Left ventricle myocardium superior (tissue), 1 donor: ENCODE data around the gene UFSP2. TPM values are rescaled to one million over a fixed set of nuclear protein-coding genes. Genes with fewer than 3 reads are reported as not detected.

Experiments
- ATAC-seq: fragments of 200-7000 bp; cut with Tn5 transposase; one replicate; pipeline ENCODE4 v1.9.1; 2020; ENCODE audit warnings: mild to moderate bottlenecking, moderate library complexity
- DNase-seq: peaks from one replicate; pipeline ENCODE4 v3.0.0-alpha.2; 2020
- intact Hi-C: fragments of 100-400 bp; cut with micrococcal nuclease; formaldehyde crosslinking; loops from one replicate; pipeline ENCODE4 v1.11.0; 2022
- long read RNA-seq: library from polyadenylated mRNA; unstranded; transcript quantifications from one replicate; pipeline ENCODE4 v2.0.0, GENCODE V29; 2021
- total RNA-seq: library from RNA; stranded (reverse); fragmentation: NEBNext Ultra II Directional; extraction: Animal tissue kit (Norgen Biotek cat#: 25700); gene quantifications from one replicate; pipeline ENCODE4 v1.2.1, GENCODE V29; 2021
- donor health status: DM: no; HTN: yes; CAD: no; lungs with severe emphysema.

Gene UFSP2, protein sequence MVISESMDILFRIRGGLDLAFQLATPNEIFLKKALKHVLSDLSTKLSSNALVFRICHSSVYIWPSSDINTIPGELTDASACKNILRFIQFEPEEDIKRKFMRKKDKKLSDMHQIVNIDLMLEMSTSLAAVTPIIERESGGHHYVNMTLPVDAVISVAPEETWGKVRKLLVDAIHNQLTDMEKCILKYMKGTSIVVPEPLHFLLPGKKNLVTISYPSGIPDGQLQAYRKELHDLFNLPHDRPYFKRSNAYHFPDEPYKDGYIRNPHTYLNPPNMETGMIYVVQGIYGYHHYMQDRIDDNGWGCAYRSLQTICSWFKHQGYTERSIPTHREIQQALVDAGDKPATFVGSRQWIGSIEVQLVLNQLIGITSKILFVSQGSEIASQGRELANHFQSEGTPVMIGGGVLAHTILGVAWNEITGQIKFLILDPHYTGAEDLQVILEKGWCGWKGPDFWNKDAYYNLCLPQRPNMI
- 48.5 TPM for total RNA-seq
- long read RNA-seq, transcript UFSP2-201 (12 exons, 1,630 nt), result major isoform, 68 of 82 reads
- long read RNA-seq, partial matches to known transcripts, result 4 of 82 reads
- long read RNA-seq, other reads (novel, unspliced or antisense), result 7 of 82 reads

- peak; percentile 97 for ATAC-seq
- intact Hi-C loops, result no loop called here
- peak; percentile 94 for DNase-seq
These were observed at the start of gene UFSP2 for GRCh38 chr4:185425647-185426352. Gene UFSP2 (minus strand): TSS chr4:185425964. CDS start chr4:185425868, 96 bp downstream.

DNA sequence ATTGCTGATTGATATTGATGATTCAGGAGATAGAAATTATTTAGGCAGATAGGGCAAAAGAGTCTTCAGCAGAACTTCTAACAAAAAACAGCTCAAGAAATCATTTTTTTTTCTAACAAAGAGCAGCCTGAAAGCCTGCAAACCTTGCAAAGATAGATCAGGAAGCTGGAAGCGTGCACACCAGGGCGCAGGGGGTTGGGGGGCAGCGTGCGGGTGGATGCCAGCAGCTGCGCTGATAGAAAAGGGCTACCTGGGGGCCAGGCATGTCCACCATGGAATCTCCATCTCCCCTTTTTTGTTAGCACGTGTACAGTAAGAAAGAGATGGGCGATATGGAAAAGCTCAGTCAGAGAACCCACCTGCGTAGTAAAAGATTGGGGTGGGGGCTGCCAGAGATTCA, 47.5 kb upstream of the UFSP2 start:
- ATAC-seq, result no peak
- DNase-seq, result no peak
- intact Hi-C loops, result loop anchor here (5.0 kb wide), 1 partner anchor 124 kb away; no protein-coding TSS in a partner anchor

- intact Hi-C loops, result loop anchor here (5.0 kb wide), 1 partner anchor 125 kb away; no protein-coding TSS in a partner anchor
- DNase-seq (no peak), ATAC-seq (no peak)
These were observed 46.4 kb upstream of the UFSP2 start for GRCh38 chr4:185472103-185472542.

DNA sequence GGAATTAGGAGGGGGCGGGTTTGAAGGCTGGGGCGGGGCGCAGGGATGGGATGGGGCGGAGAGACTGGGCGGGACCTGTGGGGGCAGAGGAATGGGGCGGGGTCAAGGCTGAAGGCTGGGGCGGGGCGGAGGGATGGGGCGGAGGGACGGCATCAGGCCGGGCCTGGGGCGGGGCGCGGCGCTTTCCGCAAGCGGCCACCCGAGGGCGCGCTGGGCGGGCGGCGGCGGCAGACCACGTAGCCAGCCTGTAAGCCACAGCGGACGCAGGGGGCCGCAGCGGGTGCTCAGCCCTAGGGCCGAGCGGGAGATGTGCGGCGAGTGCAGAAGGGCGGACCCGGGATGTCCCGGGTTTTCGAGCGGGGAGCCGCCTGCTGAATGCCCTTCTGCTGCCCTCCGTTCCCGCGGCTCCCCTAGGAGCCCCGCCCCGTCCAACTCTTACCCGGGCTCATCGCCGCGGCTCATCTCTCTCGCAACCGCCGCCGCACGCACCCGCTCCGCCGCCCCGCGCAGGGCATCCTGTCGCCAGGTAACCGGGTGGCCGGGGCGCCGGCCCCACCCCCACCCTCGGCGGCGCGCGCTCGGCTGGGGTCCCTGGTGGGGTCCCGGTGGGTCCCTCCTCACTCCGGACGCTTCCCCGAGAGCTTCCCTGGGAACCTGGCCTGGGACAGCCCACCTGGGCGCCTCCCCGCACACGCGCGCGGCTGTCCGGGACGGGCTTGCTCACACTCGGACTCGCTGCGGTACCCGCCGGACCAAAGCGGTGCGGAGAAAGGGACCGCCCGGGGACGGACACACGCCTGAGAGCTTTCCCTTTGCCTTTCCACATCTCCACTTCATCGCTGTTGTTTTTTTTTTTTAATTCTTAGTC, 45.7 kb upstream of the UFSP2 start, which contains the start of gene CCDC110:
CCDC110 (minus strand) TSS at position 499 of the 868 bp plus-strand sequence; CDS start at position 449, 50 bp downstream.
- ATAC-seq, result peak; percentile 98
- intact Hi-C loops, result loop anchor here (5.0 kb wide), 1 partner anchor 126 kb away; no protein-coding TSS in a partner anchor
- peak; percentile 95 for DNase-seq

GRCh38 chr4:185470501-185471195, 44.9 kb upstream of the UFSP2 start:
- DNase-seq (peak; percentile 82), ATAC-seq (peak; percentile 8)
- intact Hi-C loops, result loop anchor here (5.0 kb wide), 1 partner anchor 127 kb away; no protein-coding TSS in a partner anchor

GRCh38 chr4:185469580-185470154, 43.9 kb upstream of the UFSP2 start:
- no peak for DNase-seq

GRCh38 chr4:185468999-185469398, 43.2 kb upstream of the UFSP2 start:
- intact Hi-C loops, result no loop called here

More at GRCh38 chr4:185469580-185470154, 43.9 kb upstream of the UFSP2 start:
- intact Hi-C loops, result loop anchor here (5.0 kb wide), 1 partner anchor 128 kb away; no protein-coding TSS in a partner anchor
- ATAC-seq, result no peak

GRCh38 chr4:185467991-185468390, 42.2 kb upstream of the UFSP2 start:
- ATAC-seq, result no peak
- intact Hi-C loops, result no loop called here
- DNase-seq, result no peak

More at GRCh38 chr4:185468999-185469398, 43.2 kb upstream of the UFSP2 start:
- ATAC-seq, result no peak
- DNase-seq, result no peak

GRCh38 chr4:185467101-185467500, 41.3 kb upstream of the UFSP2 start:
- DNase-seq, result no peak
- ATAC-seq, result no peak
- intact Hi-C loops, result no loop called here

- intact Hi-C loops, result no loop called here
- no peak for DNase-seq
- ATAC-seq, result no peak
These were observed 39.9 kb upstream of the UFSP2 start for GRCh38 chr4:185465707-185466106.

DNA sequence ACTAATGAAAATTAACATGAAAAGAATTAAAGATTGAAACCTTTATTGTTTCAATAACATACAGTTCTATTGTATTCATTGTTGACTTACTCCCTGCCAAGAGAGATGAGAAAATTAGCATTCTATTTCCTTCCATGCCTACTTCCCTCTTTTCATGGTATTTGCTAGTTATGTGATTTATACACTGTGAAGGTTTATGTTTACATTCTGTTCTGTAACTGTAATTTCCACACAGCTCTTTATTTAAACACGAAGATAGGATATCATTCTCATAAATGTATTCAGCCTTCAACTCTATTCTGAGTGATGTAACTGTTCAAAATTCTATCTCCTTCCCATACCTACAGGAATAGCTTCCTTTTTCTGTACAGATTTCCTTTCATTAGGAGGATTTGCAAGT, 39.1 kb upstream of the UFSP2 start:
- intact Hi-C loops, result no loop called here
- no peak for ATAC-seq
- DNase-seq, result no peak

- intact Hi-C loops, result no loop called here
- no peak for DNase-seq
- ATAC-seq, result no peak
These were observed 38.4 kb upstream of the UFSP2 start for GRCh38 chr4:185464183-185464582.

DNA sequence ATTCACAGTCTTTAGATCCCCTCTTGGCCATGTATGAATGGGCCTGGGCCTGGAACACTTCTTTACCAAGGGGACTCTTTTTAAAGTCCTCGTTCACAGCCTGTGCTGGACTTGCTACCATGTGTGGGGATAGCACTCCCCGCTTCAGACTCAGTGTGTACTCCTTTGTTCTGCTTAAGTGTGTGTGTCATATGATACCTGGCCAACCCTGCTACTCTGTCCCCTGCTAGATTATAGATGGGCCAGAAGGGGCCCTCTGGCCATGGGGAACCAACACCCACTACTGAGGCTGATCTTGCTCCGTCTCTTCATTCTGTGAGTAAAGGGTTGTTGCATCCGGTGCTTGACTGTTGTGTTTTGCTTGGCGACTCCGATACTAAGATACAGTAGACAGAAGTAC, 37.8 kb upstream of the UFSP2 start:
- intact Hi-C loops, result no loop called here
- DNase-seq (no peak), ATAC-seq (no peak)

DNA sequence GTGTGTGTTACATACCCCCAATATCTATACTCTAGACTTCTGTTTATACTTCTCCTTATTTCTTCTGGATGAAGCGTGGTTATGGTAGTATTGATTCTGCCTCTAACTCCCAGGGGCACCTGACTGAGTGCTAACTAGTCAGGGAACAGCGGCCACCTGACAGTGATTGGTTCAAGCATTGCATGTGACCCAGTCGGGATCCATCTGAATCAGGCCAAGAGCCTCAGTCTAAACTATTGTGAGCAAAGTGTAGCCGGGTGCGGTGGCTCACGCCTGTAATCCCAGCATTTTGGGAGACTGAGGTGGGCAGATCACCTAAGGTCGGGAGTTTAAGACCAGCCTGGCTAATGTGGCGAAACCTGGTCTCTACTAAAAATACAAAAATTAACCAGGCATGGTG, 35.8 kb upstream of the UFSP2 start:
- ATAC-seq (no peak), DNase-seq (no peak)
- intact Hi-C loops, result no loop called here

DNA sequence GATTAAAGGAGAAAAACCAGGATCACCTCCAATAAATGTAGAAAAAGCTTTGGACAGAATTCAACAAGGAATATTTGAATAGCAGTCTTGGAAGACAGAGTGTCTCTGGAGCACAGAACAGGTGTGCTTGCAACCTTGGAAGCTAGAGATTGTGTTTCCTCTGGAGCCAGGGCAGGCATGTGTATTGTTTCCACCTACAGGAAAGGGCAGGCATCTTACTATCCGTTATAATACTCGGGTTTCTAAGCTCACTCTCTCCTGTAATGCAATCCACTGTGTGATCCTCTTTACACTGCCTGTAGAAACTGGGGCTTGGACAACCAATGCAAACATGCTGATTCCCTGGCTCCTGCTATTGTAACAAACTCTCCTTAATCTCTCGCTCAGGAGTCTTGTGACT, 31.4 kb upstream of the UFSP2 start:
- intact Hi-C loops, result no loop called here
- no peak for DNase-seq
- ATAC-seq, result no peak

GRCh38 chr4:185456131-185456530, 30.4 kb upstream of the UFSP2 start:
- DNase-seq (no peak), ATAC-seq (no peak)
- intact Hi-C loops, result no loop called here

GRCh38 chr4:185445209-185445608, 19.4 kb upstream of the UFSP2 start:
- intact Hi-C loops, result no loop called here
- ATAC-seq (no peak), DNase-seq (no peak)

GRCh38 chr4:185441479-185441878, 15.7 kb upstream of the UFSP2 start:
- DNase-seq (no peak), ATAC-seq (no peak)
- intact Hi-C loops, result no loop called here
